DOHH2 (cell line): Measurements from ENCODE around the gene C9orf78.

Experiments
- H3F3A ChIP-seq: fragments of 200-600 bp; sonication (generic), shearing (Covaris generic); 2 replicates; pipeline ENCODE4 v1.6.0; 2016; ENCODE audit warnings: antibody characterized with exemption, mild to moderate bottlenecking; ENCODE audit not compliant: control insufficient read depth, insufficient read depth
- H3K27ac ChIP-seq: fragments of 200-600 bp; sonication (generic); 2 replicates; pipeline ENCODE4 v1.5.1; 2014; ENCODE audit warnings: low read depth, mild to moderate bottlenecking, low read length, moderate library complexity
- H3K27me3 ChIP-seq: fragments of 200-600 bp; sonication (generic); 2 replicates; pipeline ENCODE4 v1.6.1; 2014; ENCODE audit warnings: mild to moderate bottlenecking, low read length, mixed read lengths; ENCODE audit not compliant: control insufficient read depth
- H3K36me3 ChIP-seq: fragments of 200-600 bp; sonication (generic); 2 replicates; pipeline ENCODE4 v1.6.1; 2014; ENCODE audit warnings: mild to moderate bottlenecking, low read length, moderate library complexity, mixed read lengths; ENCODE audit not compliant: control insufficient read depth
- H3K4me1 ChIP-seq: fragments of 200-600 bp; sonication (generic); 2 replicates; pipeline ENCODE4 v1.6.1; 2014; ENCODE audit warnings: mild to moderate bottlenecking, low read length, mixed read lengths; ENCODE audit not compliant: control insufficient read depth
- H3K4me2 ChIP-seq: fragments of 200-600 bp; sonication (generic); 2 replicates; pipeline ENCODE4 v1.6.0; 2014; ENCODE audit warnings: mild to moderate bottlenecking, low read length, moderate library complexity
- H3K4me3 ChIP-seq: fragments of 200-600 bp; sonication (generic); 2 replicates; pipeline ENCODE4 v1.5.1; 2014; ENCODE audit warnings: mild to moderate bottlenecking, low read length, mixed read lengths
- H3K79me2 ChIP-seq: fragments of 200-600 bp; sonication (generic); 2 replicates; pipeline ENCODE4 v1.6.1; 2014; ENCODE audit warnings: mild to moderate bottlenecking, low read length, mixed read lengths; ENCODE audit not compliant: control insufficient read depth
- H3K9me2 ChIP-seq: fragments of 200-600 bp; sonication (generic); replicated peaks from 2 replicates; pipeline ENCODE4 v1.6.1; 2014; ENCODE audit warnings: mild to moderate bottlenecking, low read length, mixed read lengths; ENCODE audit not compliant: control insufficient read depth
- H3K9me3 ChIP-seq: fragments of 200-600 bp; sonication (generic); 2 replicates; pipeline ENCODE4 v1.6.1; 2014; ENCODE audit warnings: antibody characterized with exemption, low read length, mixed read lengths; ENCODE audit not compliant: control insufficient read depth, insufficient read depth
- H4K20me1 ChIP-seq: fragments of 200-600 bp; sonication (generic); 2 replicates; pipeline ENCODE4 v1.6.0; 2014; ENCODE audit warnings: low read depth, mild to moderate bottlenecking, antibody characterized with exemption, low read length, moderate library complexity; ENCODE audit not compliant: control insufficient read depth, insufficient read depth
- EZH2phosphoT487 ChIP-seq: fragments of 200-600 bp; sonication (generic); IDR thresholded peaks from 2 replicates; pipeline ENCODE4 v1.6.1; 2017; ENCODE audit warnings: borderline replicate concordance, mild to moderate bottlenecking, antibody characterized with exemption, low read length, moderate library complexity, mixed read lengths
- TF ChIP-seq, protein P1 (sequence below): fragments of 200-600 bp; sonication (generic); IDR thresholded peaks from one replicate; pipeline ENCODE4 v1.5.1; 2014; ENCODE audit warnings: antibody characterized with exemption, mild to moderate bottlenecking, low read depth, low read length; ENCODE audit not compliant: poor library complexity, severe bottlenecking

C9orf78 gene

DNA sequence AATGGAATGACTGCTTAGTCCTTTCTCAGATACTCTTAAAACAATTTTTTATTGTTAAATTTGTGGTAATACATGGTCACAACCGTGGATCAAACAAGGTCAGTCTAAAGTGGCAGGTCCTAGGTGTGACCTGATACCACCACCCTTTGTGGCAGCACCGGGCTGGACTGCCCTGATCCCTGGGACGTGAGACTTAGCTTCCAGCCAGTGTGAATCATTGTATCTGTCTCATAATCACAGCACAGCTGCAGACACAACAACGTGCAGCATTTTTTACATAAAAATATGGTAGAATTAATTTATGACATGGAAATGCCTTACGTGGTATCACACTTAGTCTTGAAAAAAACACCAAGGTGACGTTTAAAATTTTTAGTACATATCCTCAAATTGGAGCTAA lies 24.3 kb downstream of the C9orf78 start:
- Histone ChIP-seq H3K9me3 (no peaks in the 10 kb centered on the region), H3K9me2 (no peaks in the 10 kb centered on the region), H3K4me2 (no peak overlapping the region), H4K20me1 (no peaks in the 10 kb centered on the region), H3K27ac (no peak overlapping the region), H3F3A (peaks cover 5% of the 10 kb centered on the region; the same call in 1 of the 2 replicates), H3K4me1 (peaks cover 7% of the 10 kb centered on the region; the same call in 1 of the 2 replicates), H3K27me3 (no peaks in the 10 kb centered on the region), H3K79me2 (0 out of 2 replicates have a peak, but pooled peaks cover 4% of the 10 kb centered on the region), H3K4me3 (no peak overlapping the region), H3K36me3 (peaks cover 61% of the 10 kb centered on the region)
- TF ChIP-seq, protein P1, sequence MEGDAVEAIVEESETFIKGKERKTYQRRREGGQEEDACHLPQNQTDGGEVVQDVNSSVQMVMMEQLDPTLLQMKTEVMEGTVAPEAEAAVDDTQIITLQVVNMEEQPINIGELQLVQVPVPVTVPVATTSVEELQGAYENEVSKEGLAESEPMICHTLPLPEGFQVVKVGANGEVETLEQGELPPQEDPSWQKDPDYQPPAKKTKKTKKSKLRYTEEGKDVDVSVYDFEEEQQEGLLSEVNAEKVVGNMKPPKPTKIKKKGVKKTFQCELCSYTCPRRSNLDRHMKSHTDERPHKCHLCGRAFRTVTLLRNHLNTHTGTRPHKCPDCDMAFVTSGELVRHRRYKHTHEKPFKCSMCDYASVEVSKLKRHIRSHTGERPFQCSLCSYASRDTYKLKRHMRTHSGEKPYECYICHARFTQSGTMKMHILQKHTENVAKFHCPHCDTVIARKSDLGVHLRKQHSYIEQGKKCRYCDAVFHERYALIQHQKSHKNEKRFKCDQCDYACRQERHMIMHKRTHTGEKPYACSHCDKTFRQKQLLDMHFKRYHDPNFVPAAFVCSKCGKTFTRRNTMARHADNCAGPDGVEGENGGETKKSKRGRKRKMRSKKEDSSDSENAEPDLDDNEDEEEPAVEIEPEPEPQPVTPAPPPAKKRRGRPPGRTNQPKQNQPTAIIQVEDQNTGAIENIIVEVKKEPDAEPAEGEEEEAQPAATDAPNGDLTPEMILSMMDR: no peak
- TF ChIP-seq EZH2phosphoT487: no peak

DNA sequence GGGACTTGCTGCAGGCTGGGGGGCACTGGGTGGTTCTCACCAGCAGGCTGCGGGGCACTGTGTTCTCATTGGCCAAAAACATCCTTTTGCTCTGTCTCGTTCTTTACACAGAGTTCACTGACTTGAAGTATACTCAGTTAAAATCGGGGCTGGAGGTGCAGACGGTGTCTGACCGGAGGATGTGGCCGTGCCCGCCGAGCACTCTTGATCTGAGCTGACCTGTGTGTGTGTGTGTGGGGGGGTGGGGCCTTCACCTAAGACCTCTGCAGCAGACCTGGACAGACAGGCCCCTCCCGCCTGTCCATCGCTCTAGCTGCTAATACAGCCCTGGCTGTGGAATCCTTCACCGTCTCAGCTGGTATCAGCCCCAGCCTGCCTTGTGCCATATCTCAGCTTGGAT lies 25.0 kb downstream of the C9orf78 start:
- no peaks in the 10 kb centered on the region for H3K9me2 ChIP-seq
- no peak overlapping the region for H3K4me2 ChIP-seq
- no peak for TF ChIP-seq EZH2phosphoT487
- TF ChIP-seq, protein P1: no peak
- H4K20me1 ChIP-seq: no peaks in the 10 kb centered on the region
- H3K36me3 ChIP-seq: peaks cover 60% of the 10 kb centered on the region
- no peaks in the 10 kb centered on the region for H3K9me3 ChIP-seq
- no peak overlapping the region for H3K27ac ChIP-seq
- H3K4me3 ChIP-seq: no peak overlapping the region
- H3K79me2 ChIP-seq: 0 out of 2 replicates have a peak, but pooled peaks cover 4% of the 10 kb centered on the region
- peaks cover 7% of the 10 kb centered on the region; the same call in 1 of the 2 replicates for H3K4me1 ChIP-seq
- H3F3A ChIP-seq: peaks cover 5% of the 10 kb centered on the region; the same call in 1 of the 2 replicates
- no peaks in the 10 kb centered on the region for H3K27me3 ChIP-seq

DNA sequence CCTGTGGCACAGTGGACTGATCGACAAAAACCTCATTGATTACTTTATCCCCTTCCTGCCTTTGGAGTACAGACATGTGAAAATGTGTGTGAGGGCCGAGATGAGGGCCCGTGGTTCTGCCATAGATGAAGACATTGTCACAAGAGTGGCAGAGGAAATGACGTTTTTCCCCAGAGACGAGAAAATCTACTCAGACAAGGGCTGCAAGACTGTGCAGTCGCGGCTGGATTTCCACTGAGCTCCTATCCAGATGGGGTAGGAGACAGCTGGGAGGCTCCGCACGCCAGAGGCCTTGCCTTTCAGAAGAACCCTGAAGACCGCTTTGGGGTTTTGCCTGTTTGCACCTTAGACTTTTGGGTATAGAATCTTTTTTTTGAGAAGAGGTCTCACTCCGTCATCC lies 25.7 kb downstream of the C9orf78 start:
- Histone ChIP-seq H3K27ac (no peak overlapping the region), H3K9me3 (no peaks in the 10 kb centered on the region), H3K4me1 (peaks cover 7% of the 10 kb centered on the region), H3K4me2 (no peak overlapping the region), H3K27me3 (no peaks in the 10 kb centered on the region), H3F3A (peaks cover 5% of the 10 kb centered on the region; the same call in 1 of the 2 replicates), H3K79me2 (peaks cover 5% of the 10 kb centered on the region), H3K4me3 (no peak overlapping the region), H3K9me2 (no peaks in the 10 kb centered on the region), H3K36me3 (peaks cover 54% of the 10 kb centered on the region), H4K20me1 (no peaks in the 10 kb centered on the region)
- TF ChIP-seq, protein P1: no peak

DNA sequence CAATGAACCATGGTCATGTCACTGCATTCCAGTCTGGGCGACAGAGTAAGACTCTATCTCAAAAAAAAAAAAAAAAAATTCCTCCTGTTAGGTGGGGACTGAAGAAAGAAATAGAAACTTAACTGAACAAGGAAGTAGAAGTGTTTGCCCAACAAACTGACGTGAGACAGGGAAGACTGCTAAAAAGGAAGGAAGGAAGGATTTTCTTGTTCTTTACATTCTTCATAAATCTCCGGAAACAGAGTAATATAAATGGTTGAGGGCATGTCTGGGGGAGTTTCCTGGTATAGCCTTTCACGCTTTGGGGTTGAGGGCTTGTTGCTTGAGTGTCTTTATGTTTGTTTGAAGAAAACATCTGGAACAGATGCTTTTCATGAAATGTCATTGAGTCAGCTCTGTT lies 29.0 kb downstream of the C9orf78 start:
- H3K4me1 ChIP-seq: peaks cover 15% of the 10 kb centered on the region
- H3K4me3 ChIP-seq: no peak overlapping the region
- H3K79me2 ChIP-seq: peaks cover 11% of the 10 kb centered on the region
- no peak overlapping the region for H3K4me2 ChIP-seq
- peaks cover 5% of the 10 kb centered on the region; the same call in 1 of the 2 replicates for H3F3A ChIP-seq
- TF ChIP-seq EZH2phosphoT487: no peak
- TF ChIP-seq, protein P1: no peak
- peaks cover 29% of the 10 kb centered on the region for H3K36me3 ChIP-seq
- no peaks in the 10 kb centered on the region for H3K9me3 ChIP-seq
- no peaks in the 10 kb centered on the region for H4K20me1 ChIP-seq
- no peak overlapping the region for H3K27ac ChIP-seq
- no peaks in the 10 kb centered on the region for H3K27me3 ChIP-seq
- no peaks in the 10 kb centered on the region for H3K9me2 ChIP-seq
